COLO668 (cell line): Measurements from ENCODE around the gene NCK1.

Experiments
- DNase-seq: peaks from one replicate; lab custom pipeline; 2025; ENCODE audit not compliant: unreplicated experiment; lab: John Stamatoyannopoulos, UW

Gene NCK1

GRCh38 chr3:136905549-136905948 lies 43.5 kb downstream of the NCK1 start:
- no peak for DNase-seq

- DNase-seq = no peak
Observed at GRCh38 chr3:136906725-136907124, 44.7 kb downstream of the NCK1 start.

GRCh38 chr3:136908297-136908696 lies 46.3 kb downstream of the NCK1 start:
- DNase-seq = no peak

GRCh38 chr3:136909187-136909586 lies 47.2 kb downstream of the NCK1 start:
- DNase-seq = no peak

GRCh38 chr3:136910697-136911096 lies 48.7 kb downstream of the NCK1 start:
- DNase-seq = no peak

- no peak for DNase-seq
Observed at GRCh38 chr3:136913168-136913567, 51.2 kb downstream of the NCK1 start.

- DNase-seq = no peak
Observed at GRCh38 chr3:136914739-136915138, 52.7 kb downstream of the NCK1 start.

GRCh38 chr3:136916223-136916622 lies 54.2 kb downstream of the NCK1 start:
- no peak for DNase-seq

GRCh38 chr3:136919799-136920580 lies 58.0 kb downstream of the NCK1 start:
- no peak for DNase-seq

- no peak for DNase-seq
Observed at GRCh38 chr3:136920904-136921611, 59.0 kb downstream of the NCK1 start.

GRCh38 chr3:136925425-136926190 lies 63.6 kb downstream of the NCK1 start:
- DNase-seq = no peak

GRCh38 chr3:136928240-136928639 lies 66.2 kb downstream of the NCK1 start:
- DNase-seq = no peak

- no peak for DNase-seq
Observed at GRCh38 chr3:136929977-136930670, 68.1 kb downstream of the NCK1 start.

- no peak for DNase-seq
Observed at GRCh38 chr3:136931606-136932005, 69.6 kb downstream of the NCK1 start.

GRCh38 chr3:136932523-136932922 lies 70.5 kb downstream of the NCK1 start:
- DNase-seq = no peak

GRCh38 chr3:136932978-136933772 lies 71.2 kb downstream of the NCK1 start:
- DNase-seq = no peak

- DNase-seq = no peak
Observed at GRCh38 chr3:136937175-136937574, 75.2 kb downstream of the NCK1 start.

- no peak for DNase-seq
Observed at GRCh38 chr3:136937851-136938250, 75.8 kb downstream of the NCK1 start.

- DNase-seq = no peak
Observed at GRCh38 chr3:136938334-136938733, 76.3 kb downstream of the NCK1 start.

- no peak for DNase-seq
Observed at GRCh38 chr3:136939489-136939888, 77.5 kb downstream of the NCK1 start.
